ENCODE measurements around the gene ARL8A. TPM values are rescaled to one million over a fixed set of nuclear protein-coding genes. Genes with fewer than 3 reads are reported as not detected.

Gene ARL8A
- total RNA-seq, 1 donor from 2014 or later: 59.7 TPM

DNA sequence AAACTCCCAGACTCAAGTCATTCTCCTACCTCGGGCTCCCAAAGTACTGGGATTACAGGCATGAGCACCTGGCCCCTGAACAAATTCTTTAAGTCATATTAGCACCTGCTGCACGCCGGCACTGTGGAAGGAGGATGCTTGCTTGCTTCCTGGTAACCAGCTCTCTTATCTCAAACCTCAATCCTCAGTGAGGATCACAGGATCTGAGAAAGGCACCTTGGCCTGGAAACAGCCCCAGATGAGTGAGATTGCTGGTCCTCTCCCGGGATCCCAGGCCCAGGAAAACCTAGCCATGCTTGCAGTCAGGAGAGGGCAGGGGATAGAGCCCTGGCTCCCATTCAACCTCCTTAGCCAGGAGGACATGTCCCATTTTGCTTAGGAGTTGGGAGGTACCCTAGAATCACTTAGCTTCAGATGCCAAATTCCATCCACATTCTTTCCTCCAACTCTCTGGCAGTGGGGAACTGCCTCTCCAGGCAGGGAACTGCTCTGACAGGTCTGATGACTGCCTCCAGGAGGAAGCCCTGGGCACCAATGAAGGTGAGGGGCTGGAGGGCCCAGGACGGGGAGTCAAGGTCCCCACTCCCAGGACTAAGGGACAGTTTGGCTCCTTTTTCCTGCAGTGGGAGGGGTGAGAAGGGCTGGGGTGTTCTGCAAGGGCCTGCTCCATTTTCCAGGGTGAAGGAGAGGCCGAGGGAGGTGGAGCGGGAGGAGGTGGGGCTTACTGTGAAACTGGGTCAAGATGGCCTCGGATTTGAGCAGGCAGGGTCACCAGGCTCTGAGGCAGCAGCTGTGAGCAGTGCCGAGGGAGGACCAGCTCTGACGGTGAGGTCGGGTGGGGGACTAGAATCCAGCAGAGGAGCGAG lies 12.3 kb downstream of the ARL8A start:
- no peak for DNase-seq (ENCODE audit: low read depth)
- TF ChIP-seq CTCF (IDR thresholded peaks at IDR 0.05; ENCODE audit: insufficient read depth, low read length, poor library complexity, severe bottlenecking): no peak
- H3K36me3 ChIP-seq (ENCODE audit: control insufficient read depth, insufficient read depth, low read length): peaks cover 2% of the 10 kb centered on the region
- H3K4me3 ChIP-seq (ENCODE audit: low read depth, low read length): no peak overlapping the region
- no peaks in the 10 kb centered on the region for H3K27me3 ChIP-seq (ENCODE audit: control insufficient read depth, insufficient read depth, low read length)

DNA sequence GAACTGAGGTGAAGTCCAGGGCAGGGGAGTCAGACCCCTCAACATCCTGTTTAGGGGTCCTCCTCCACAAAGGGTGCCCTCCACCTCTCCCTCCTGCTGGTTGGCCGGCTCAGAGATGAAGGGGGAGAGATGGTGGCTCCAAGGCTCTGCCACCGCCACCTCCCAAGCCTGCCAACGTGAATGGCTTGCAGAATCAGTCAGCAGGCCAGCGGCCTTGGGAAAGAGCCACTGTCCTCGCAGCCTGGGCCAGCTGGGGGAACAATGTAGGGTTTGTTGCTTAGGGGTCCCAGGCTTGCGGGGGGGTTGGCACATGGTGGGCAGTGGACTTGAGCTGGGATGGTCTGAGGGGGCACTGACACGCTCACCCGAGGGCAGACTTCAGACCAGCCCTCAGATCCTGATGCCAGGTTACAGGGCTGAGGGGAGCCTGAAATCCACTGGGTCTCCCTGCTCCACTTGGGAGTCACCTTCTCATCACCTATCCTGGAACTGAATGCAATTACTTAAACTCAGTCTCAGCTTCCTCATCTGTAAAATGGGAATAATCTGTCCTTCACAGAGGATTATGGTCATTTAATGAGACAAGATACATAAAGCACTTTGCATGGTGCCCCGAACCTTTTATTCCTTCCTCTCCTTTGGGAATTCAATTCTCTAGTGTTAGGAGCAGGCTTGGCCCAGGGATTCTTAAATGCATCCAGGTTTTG lies 13.6 kb downstream of the ARL8A start:
- no peak for TF ChIP-seq CTCF (IDR thresholded peaks at IDR 0.05; ENCODE audit: insufficient read depth, low read length, poor library complexity, severe bottlenecking)
- Histone ChIP-seq H3K27me3 (ENCODE audit: control insufficient read depth, insufficient read depth, low read length) (no peaks in the 10 kb centered on the region), H3K36me3 (ENCODE audit: control insufficient read depth, insufficient read depth, low read length) (peaks cover 2% of the 10 kb centered on the region), H3K4me3 (ENCODE audit: low read depth, low read length) (no peak overlapping the region)
- DNase-seq (ENCODE audit: low read depth): no peak

- Histone ChIP-seq H3K27me3 (ENCODE audit: control insufficient read depth, insufficient read depth, low read length) (no peaks in the 10 kb centered on the region), H3K36me3 (ENCODE audit: control insufficient read depth, insufficient read depth, low read length) (peaks cover 2% of the 10 kb centered on the region), H3K4me3 (ENCODE audit: low read depth, low read length) (no peak overlapping the region)
- TF ChIP-seq CTCF (IDR thresholded peaks at IDR 0.05; ENCODE audit: insufficient read depth, low read length, poor library complexity, severe bottlenecking): no peak
- no peak for DNase-seq (ENCODE audit: low read depth)
Measured at GRCh38 chr1:202130297-202130721, 14.2 kb downstream of the ARL8A start.

DNA sequence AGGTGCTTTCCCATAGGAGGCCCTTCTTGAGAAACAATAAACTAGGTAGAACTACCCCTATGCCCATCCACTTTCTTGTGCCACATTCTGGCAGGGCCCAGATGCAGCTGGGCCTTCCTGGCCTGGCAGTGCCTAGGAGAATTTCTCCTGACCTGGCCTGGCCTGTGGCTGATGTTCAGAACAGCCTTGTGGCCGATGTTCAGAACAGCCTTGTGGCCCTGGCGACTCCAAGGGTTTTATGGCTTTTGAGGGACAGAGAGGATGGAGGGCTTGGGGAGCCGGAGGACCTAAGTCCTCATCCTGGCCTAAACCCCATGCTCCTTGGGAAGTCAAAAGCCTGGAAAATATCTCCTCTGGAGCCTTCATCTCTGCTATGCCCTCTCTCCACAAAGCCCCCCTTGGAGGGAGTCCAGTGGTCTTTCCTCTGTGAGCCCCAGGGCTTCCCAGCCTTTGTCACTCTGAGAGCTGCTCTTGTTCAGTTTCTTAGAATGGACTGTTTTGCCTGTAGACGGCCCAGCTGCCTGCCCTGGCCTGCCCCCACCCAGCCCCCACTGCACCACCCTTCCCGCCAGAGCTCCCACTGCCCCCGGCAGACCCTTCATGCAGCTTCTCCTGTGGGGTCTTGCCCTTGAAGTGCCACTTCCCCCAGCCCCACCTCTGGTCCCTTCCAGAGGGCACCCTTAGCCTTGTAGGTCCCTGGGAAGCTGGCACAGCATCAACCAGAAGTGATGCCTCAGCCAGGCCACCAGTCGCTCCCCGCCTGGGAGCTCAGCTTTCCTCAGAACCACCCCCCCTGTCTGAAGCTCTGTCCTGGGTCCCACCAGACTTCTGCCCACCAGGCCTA lies 14.9 kb downstream of the ARL8A start:
- H3K4me3 ChIP-seq (ENCODE audit: low read depth, low read length): no peak overlapping the region
- H3K36me3 ChIP-seq (ENCODE audit: control insufficient read depth, insufficient read depth, low read length): peaks cover 2% of the 10 kb centered on the region
- no peak for TF ChIP-seq CTCF (IDR thresholded peaks at IDR 0.05; ENCODE audit: insufficient read depth, low read length, poor library complexity, severe bottlenecking)
- DNase-seq (ENCODE audit: low read depth): no peak
- H3K27me3 ChIP-seq (ENCODE audit: control insufficient read depth, insufficient read depth, low read length): no peaks in the 10 kb centered on the region

- H3K4me3 ChIP-seq (ENCODE audit: low read depth, low read length): no peak overlapping the region
- no peaks in the 10 kb centered on the region for H3K27me3 ChIP-seq (ENCODE audit: control insufficient read depth, insufficient read depth, low read length)
- no peak for DNase-seq (ENCODE audit: low read depth)
- H3K36me3 ChIP-seq (ENCODE audit: control insufficient read depth, insufficient read depth, low read length): peaks cover 2% of the 10 kb centered on the region
- TF ChIP-seq CTCF (IDR thresholded peaks at IDR 0.05; ENCODE audit: insufficient read depth, low read length, poor library complexity, severe bottlenecking): no peak
Measured at GRCh38 chr1:202127836-202128622, 16.5 kb downstream of the ARL8A start.
